GM23338 (cell line): ENCODE results near the gene TPRG1. TPM values are rescaled to one million over a fixed set of nuclear protein-coding genes. Genes with fewer than 3 reads are reported as not detected.

ENCODE experiments used
- ATAC-seq: fragments of 200-7000 bp; cut with Tn5 transposase; 3 replicates; pipeline ENCODE4 v1.9.1; 2020
- DNase-seq: peaks from one replicate; pipeline ENCODE4 v3.0.0-alpha.2; 2015; ENCODE audit warnings: low spot score
- H2AFZ ChIP-seq: fragments of 200-600 bp; sonication (generic); 2 replicates; pipeline ENCODE4 v1.8.0; 2016; ENCODE audit warnings: antibody characterized with exemption, mild to moderate bottlenecking, moderate library complexity
- H3F3A ChIP-seq: fragments of 200-600 bp; sonication (generic); replicated peaks from 2 replicates; pipeline ENCODE4 v1.8.0; 2017; ENCODE audit warnings: antibody characterized with exemption, mixed run types, low read depth
- H3K27ac ChIP-seq: fragments of 200-600 bp; sonication (generic); 2 replicates; pipeline ENCODE4 v1.6.1; 2016; ENCODE audit warnings: low read depth
- H3K27me3 ChIP-seq: fragments of 200-600 bp; sonication (generic); 2 replicates; pipeline ENCODE4 v1.8.0; 2016; ENCODE audit warnings: mild to moderate bottlenecking, mixed run types, moderate library complexity; ENCODE audit not compliant: insufficient read depth
- H3K36me3 ChIP-seq: fragments of 200-600 bp; sonication (generic); 2 replicates; pipeline ENCODE4 v1.8.0; 2016; ENCODE audit warnings: mild to moderate bottlenecking; ENCODE audit not compliant: insufficient read depth
- H3K4me1 ChIP-seq: fragments of 200-600 bp; sonication (generic); 2 replicates; pipeline ENCODE4 v1.8.0; 2016; ENCODE audit warnings: mild to moderate bottlenecking, moderate library complexity; ENCODE audit not compliant: insufficient read depth
- H3K4me2 ChIP-seq: fragments of 200-600 bp; sonication (generic); 2 replicates; pipeline ENCODE4 v1.7.1; 2017; ENCODE audit warnings: mixed run types
- H3K4me3 ChIP-seq: fragments of 200-600 bp; sonication (generic); 2 replicates; pipeline ENCODE4 v1.6.1; 2016; ENCODE audit warnings: mixed run types
- H3K79me2 ChIP-seq: fragments of 200-600 bp; sonication (generic); replicated peaks from 2 replicates; pipeline ENCODE4 v1.8.0; 2017; ENCODE audit warnings: mild to moderate bottlenecking; ENCODE audit not compliant: insufficient read depth
- H3K9me2 ChIP-seq: fragments of 200-600 bp; sonication (generic); 2 replicates; pipeline ENCODE4 v1.8.0; 2017; ENCODE audit not compliant: insufficient read depth
- H4K20me1 ChIP-seq: fragments of 200-600 bp; sonication (generic); replicated peaks from 2 replicates; pipeline ENCODE4 v1.8.0; 2017; ENCODE audit warnings: mild to moderate bottlenecking; ENCODE audit not compliant: insufficient read depth
- H3K27ac Mint-ChIP-seq: 2 replicates; pipeline ENCODE4 v1.8.0; 2020; ENCODE audit warnings: inconsistent platforms, mild to moderate bottlenecking, moderate library complexity, mixed read lengths
- H3K27me3 Mint-ChIP-seq: 3 replicates; pipeline ENCODE4 v1.8.0; 2022; ENCODE audit warnings: low read depth, mild to moderate bottlenecking, moderate library complexity, mixed read lengths, inconsistent platforms; ENCODE audit not compliant: insufficient read depth, poor library complexity
- H3K36me3 Mint-ChIP-seq: 3 replicates; pipeline ENCODE4 v1.8.0; 2021; ENCODE audit warnings: low read depth, mild to moderate bottlenecking, inconsistent platforms, moderate library complexity, mixed read lengths
- H3K4me1 Mint-ChIP-seq: 3 replicates; pipeline ENCODE4 v1.8.0; 2020; ENCODE audit warnings: mild to moderate bottlenecking, inconsistent platforms, mixed read lengths
- H3K4me3 Mint-ChIP-seq: 3 replicates; pipeline ENCODE4 v1.8.0; 2021; ENCODE audit warnings: moderate library complexity, mild to moderate bottlenecking, inconsistent platforms, mixed read lengths
- H3K9me3 Mint-ChIP-seq: 3 replicates; pipeline ENCODE4 v1.8.0; 2020; ENCODE audit warnings: moderate library complexity, mild to moderate bottlenecking, inconsistent platforms, mixed read lengths
- CREB1 ChIP-seq: fragments of 250-450 bp; sonication (Bioruptor Pico); IDR thresholded peaks from 2 replicates; pipeline ENCODE4 v1.5.0; 2020; ENCODE audit warnings: low read depth, mild to moderate bottlenecking, moderate library complexity
- JUNB ChIP-seq: IDR thresholded peaks from one replicate; pipeline ENCODE4 v1.6.1; 2016; ENCODE audit warnings: antibody characterized with exemption; ENCODE audit not compliant: unreplicated experiment
- POLR2AphosphoS5 ChIP-seq: IDR thresholded peaks from 2 replicates; pipeline ENCODE4 v1.6.1; 2016; ENCODE audit warnings: antibody characterized with exemption, low read depth
- REST ChIP-seq: IDR thresholded peaks from one replicate; pipeline ENCODE4 v1.6.1; 2018; ENCODE audit warnings: antibody characterized with exemption; ENCODE audit not compliant: unreplicated experiment
- STAT1 ChIP-seq: IDR thresholded peaks from one replicate; pipeline ENCODE4 v1.6.1; 2016; ENCODE audit warnings: antibody characterized with exemption; ENCODE audit not compliant: unreplicated experiment
- ZNF114 ChIP-seq: fragments of 250-450 bp; sonication (Bioruptor Pico); IDR thresholded peaks from 2 replicates; pipeline ENCODE4 v1.5.0; 2020; ENCODE audit warnings: mild to moderate bottlenecking, moderate library complexity
- ZNF331 ChIP-seq: fragments of 250-450 bp; sonication (Bioruptor Pico); IDR thresholded peaks from 2 replicates; pipeline ENCODE4 v1.5.0; 2020; ENCODE audit warnings: low read depth, mild to moderate bottlenecking, moderate library complexity
- ZNF462 ChIP-seq: fragments of 250-450 bp; sonication (Bioruptor Pico); IDR thresholded peaks from 2 replicates; pipeline ENCODE4 v1.5.0; 2020; ENCODE audit warnings: mild to moderate bottlenecking, moderate library complexity
- polyA plus RNA-seq: library from polyadenylated mRNA; unstranded; fragments of >200 nt; fragmentation: Nextera tagmentation; extraction: Ambion mirVana; gene quantifications from 2 replicates; pipeline ENCODE4 v1.2.1, GENCODE V29; 2016
- total RNA-seq: library from RNA; depleted of rRNA; stranded (reverse); fragments of >200 nt; shearing (Covaris generic); gene quantifications from 2 replicates; pipeline ENCODE4 v1.2.3, GENCODE V29; 2014

The TPRG1 gene
- total and polyA plus RNA-seq, 2 experiments from 2014 or later, result 0.74 to 1.7 TPM

DNA sequence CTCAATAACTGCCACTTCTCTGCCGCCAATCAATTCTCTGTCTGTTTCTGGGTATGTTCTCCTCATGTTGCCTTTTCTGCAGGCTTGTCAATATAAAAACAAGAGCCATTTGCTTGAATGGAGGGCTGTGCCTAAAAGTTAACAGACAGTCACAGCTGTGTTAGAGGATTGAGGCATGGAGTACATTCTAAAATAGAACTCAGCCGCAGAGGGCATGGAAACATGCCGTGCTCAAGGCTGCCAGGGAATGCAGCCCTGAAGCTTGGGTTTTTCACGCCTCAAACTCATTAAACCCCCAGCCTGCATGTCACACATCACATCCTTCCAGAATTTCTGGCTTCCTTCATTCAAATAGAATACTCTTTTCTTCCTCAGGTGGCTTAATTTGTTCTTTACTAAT, 166.6 kb downstream of the TPRG1 start (continued):
- TF ChIP-seq REST (no peak), STAT1 (no peak), POLR2AphosphoS5 (no peak)

- no peak overlapping the region for H2AFZ ChIP-seq
- no peak overlapping the region for H3K27ac Mint-ChIP-seq
- H3K36me3 ChIP-seq, result no peaks in the 10 kb centered on the region
Observed at GRCh38 chr3:189339996-189340395, 168.2 kb downstream of the TPRG1 start.

More at GRCh38 chr3:189339996-189340395, 168.2 kb downstream of the TPRG1 start:
- no peaks in the 10 kb centered on the region for H3K27me3 Mint-ChIP-seq
- H3K4me3 ChIP-seq, result no peak overlapping the region
- H3K27me3 ChIP-seq, result no peaks in the 10 kb centered on the region
- no peaks in the 10 kb centered on the region for H3K36me3 Mint-ChIP-seq
- H3K9me3 Mint-ChIP-seq, result no peaks in the 10 kb centered on the region
- DNase-seq (no peak), ATAC-seq (no peak)
- no peaks in the 10 kb centered on the region for H3K4me1 Mint-ChIP-seq
- no peaks in the 10 kb centered on the region; the same call in 1 of the 2 replicates for H3K4me1 ChIP-seq
- no peak overlapping the region for H3K27ac ChIP-seq
- no peaks in the 10 kb centered on the region for H3F3A ChIP-seq
- H3K4me2 ChIP-seq, result no peak overlapping the region
- H3K79me2 ChIP-seq, result no peaks in the 10 kb centered on the region
- H4K20me1 ChIP-seq, result no peaks in the 10 kb centered on the region
- H3K4me3 Mint-ChIP-seq, result no peak overlapping the region
- no peak for TF ChIP-seq ZNF331
- TF ChIP-seq POLR2AphosphoS5, result no peak
- no peak for TF ChIP-seq CREB1 (CRISPR knock-in tag)
- TF ChIP-seq JUNB, result no peak
- no peak for TF ChIP-seq REST
- no peak for TF ChIP-seq STAT1
- no peak for TF ChIP-seq ZNF114 (CRISPR knock-in tag)
- TF ChIP-seq ZNF462 (CRISPR knock-in tag), result no peak
- peaks cover 9% of the 10 kb centered on the region; the same call in 1 of the 2 replicates for H3K9me2 ChIP-seq
